MM.1S (cell line): ENCODE data around the gene GPC3.
A peak's percentile ranks its signal among the peaks of the same experiment; 100 is the strongest.

Experiments
- DNase-seq: peaks from one replicate; pipeline ENCODE4 v3.0.0-alpha.2; 2015
- H2AFZ ChIP-seq: fragments of 300-600 bp; sonication (generic); 2 replicates; pipeline ENCODE4 v1.6.0; 2016; ENCODE audit warnings: antibody characterized with exemption, low read length
- H3F3A ChIP-seq: fragments of 300-600 bp; sonication (generic); 2 replicates; pipeline ENCODE4 v1.6.1; 2016; ENCODE audit warnings: mild to moderate bottlenecking, antibody characterized with exemption, low read length, moderate library complexity, mixed read lengths; ENCODE audit not compliant: insufficient read depth
- H3K27ac ChIP-seq: fragments of 300-600 bp; sonication (generic); 2 replicates; pipeline ENCODE4 v1.5.1; 2016; ENCODE audit warnings: mild to moderate bottlenecking, low read length
- H3K27me3 ChIP-seq: fragments of 300-600 bp; sonication (generic); replicated peaks from 2 replicates; pipeline ENCODE4 v1.6.0; 2016; ENCODE audit warnings: low read length; ENCODE audit not compliant: insufficient read depth
- H3K36me3 ChIP-seq: fragments of 300-600 bp; sonication (generic); replicated peaks from 2 replicates; pipeline ENCODE4 v1.6.1; 2016; ENCODE audit warnings: mild to moderate bottlenecking, low read length, mixed read lengths; ENCODE audit not compliant: insufficient read depth
- H3K4me1 ChIP-seq: fragments of 300-600 bp; sonication (generic); 2 replicates; pipeline ENCODE4 v1.6.1; 2016; ENCODE audit warnings: low read length, mixed read lengths
- H3K4me2 ChIP-seq: fragments of 300-600 bp; sonication (generic); 2 replicates; pipeline ENCODE4 v1.6.0; 2016; ENCODE audit warnings: low read depth, low read length
- H3K4me3 ChIP-seq: fragments of 300-600 bp; sonication (generic); 2 replicates; pipeline ENCODE4 v1.5.1; 2016; ENCODE audit warnings: low read length, mixed read lengths
- H3K79me2 ChIP-seq: fragments of 300-600 bp; sonication (generic); 2 replicates; pipeline ENCODE4 v1.6.1; 2016; ENCODE audit warnings: mixed run types, low read length, mixed read lengths
- H3K9ac ChIP-seq: fragments of 300-600 bp; sonication (generic); 2 replicates; pipeline ENCODE4 v1.6.1; 2016; ENCODE audit warnings: low read length, mixed read lengths
- H3K9me2 ChIP-seq: fragments of 300-600 bp; sonication (generic); replicated peaks from 2 replicates; pipeline ENCODE4 v1.6.1; 2016; ENCODE audit warnings: mild to moderate bottlenecking, low read length, mixed read lengths; ENCODE audit not compliant: insufficient read depth
- H3K9me3 ChIP-seq: fragments of 300-600 bp; sonication (generic); replicated peaks from 2 replicates; pipeline ENCODE4 v1.6.1; 2016; ENCODE audit warnings: mild to moderate bottlenecking, low read length, mixed read lengths; ENCODE audit not compliant: insufficient read depth
- H4K20me1 ChIP-seq: fragments of 300-600 bp; sonication (generic); 2 replicates; pipeline ENCODE4 v1.6.1; 2016; ENCODE audit warnings: mild to moderate bottlenecking, low read length, moderate library complexity, mixed read lengths; ENCODE audit not compliant: insufficient read depth
- EZH2 ChIP-seq: fragments of 300-600 bp; sonication (generic); optimal IDR thresholded peaks from 2 replicates; pipeline ENCODE3; 2017; ENCODE audit warnings: low read depth, mild to moderate bottlenecking, antibody characterized with exemption, low read length, mixed read lengths
- EZH2phosphoT487 ChIP-seq: fragments of 300-600 bp; sonication (generic); IDR thresholded peaks from 2 replicates; pipeline ENCODE4 v1.6.1; 2018; ENCODE audit warnings: antibody characterized with exemption, low read length
- TF ChIP-seq, protein P1 (sequence below): fragments of 300-600 bp; sonication (generic); IDR thresholded peaks from 2 replicates; pipeline ENCODE4 v1.5.1; 2016; ENCODE audit warnings: antibody characterized with exemption, low read length, mixed read lengths

GPC3 gene

DNA sequence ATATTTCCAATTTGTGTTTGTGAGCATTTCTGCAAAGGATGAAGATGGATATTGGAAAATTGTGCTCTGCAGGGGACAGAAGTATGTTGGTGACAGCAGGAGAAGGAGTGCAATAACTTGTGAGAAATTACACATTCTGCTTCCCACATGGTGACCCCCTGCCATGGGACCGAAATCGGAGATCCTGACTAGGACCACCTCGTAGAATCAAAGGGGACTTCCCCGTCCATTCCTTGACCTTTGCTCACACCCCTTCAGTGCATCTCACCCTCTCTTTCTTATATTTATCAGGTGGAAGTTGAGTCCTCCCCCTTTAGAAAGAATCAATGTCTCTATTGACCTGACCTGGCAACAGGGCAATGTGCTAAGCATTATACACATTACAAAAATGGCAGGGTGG is 451.2 kb downstream of the GPC3 start:
- H3K9me2 ChIP-seq: no peaks in the 10 kb centered on the region
- DNase-seq: no peak
- H4K20me1 ChIP-seq: no peaks in the 10 kb centered on the region
- peaks cover 9% of the 10 kb centered on the region for H3F3A ChIP-seq
- H3K27ac ChIP-seq: no peak overlapping the region
- 0 out of 2 replicates have a peak overlapping the region, but pooled peaks have one; percentile 0 for H2AFZ ChIP-seq
- no peak overlapping the region for H3K9ac ChIP-seq
- no peaks in the 10 kb centered on the region for H3K27me3 ChIP-seq
- TF ChIP-seq, protein P1, sequence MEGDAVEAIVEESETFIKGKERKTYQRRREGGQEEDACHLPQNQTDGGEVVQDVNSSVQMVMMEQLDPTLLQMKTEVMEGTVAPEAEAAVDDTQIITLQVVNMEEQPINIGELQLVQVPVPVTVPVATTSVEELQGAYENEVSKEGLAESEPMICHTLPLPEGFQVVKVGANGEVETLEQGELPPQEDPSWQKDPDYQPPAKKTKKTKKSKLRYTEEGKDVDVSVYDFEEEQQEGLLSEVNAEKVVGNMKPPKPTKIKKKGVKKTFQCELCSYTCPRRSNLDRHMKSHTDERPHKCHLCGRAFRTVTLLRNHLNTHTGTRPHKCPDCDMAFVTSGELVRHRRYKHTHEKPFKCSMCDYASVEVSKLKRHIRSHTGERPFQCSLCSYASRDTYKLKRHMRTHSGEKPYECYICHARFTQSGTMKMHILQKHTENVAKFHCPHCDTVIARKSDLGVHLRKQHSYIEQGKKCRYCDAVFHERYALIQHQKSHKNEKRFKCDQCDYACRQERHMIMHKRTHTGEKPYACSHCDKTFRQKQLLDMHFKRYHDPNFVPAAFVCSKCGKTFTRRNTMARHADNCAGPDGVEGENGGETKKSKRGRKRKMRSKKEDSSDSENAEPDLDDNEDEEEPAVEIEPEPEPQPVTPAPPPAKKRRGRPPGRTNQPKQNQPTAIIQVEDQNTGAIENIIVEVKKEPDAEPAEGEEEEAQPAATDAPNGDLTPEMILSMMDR: no peak
- TF ChIP-seq EZH2phosphoT487 (no peak), EZH2 (no peak)
- H3K79me2 ChIP-seq: no peaks in the 10 kb centered on the region
- no peaks in the 10 kb centered on the region for H3K36me3 ChIP-seq
- no peaks in the 10 kb centered on the region for H3K9me3 ChIP-seq
- peaks cover 33% of the 10 kb centered on the region for H3K4me1 ChIP-seq
- no peak overlapping the region for H3K4me3 ChIP-seq
- H3K4me2 ChIP-seq: no peak overlapping the region

- Histone ChIP-seq H3K4me2 (no peak overlapping the region), H3K27me3 (no peaks in the 10 kb centered on the region)
- TF ChIP-seq, protein P1: no peak
- TF ChIP-seq EZH2: no peak
- TF ChIP-seq EZH2phosphoT487: no peak
These were observed 452.1 kb downstream of the GPC3 start for GRCh38 chrX:133533249-133533648.

DNA sequence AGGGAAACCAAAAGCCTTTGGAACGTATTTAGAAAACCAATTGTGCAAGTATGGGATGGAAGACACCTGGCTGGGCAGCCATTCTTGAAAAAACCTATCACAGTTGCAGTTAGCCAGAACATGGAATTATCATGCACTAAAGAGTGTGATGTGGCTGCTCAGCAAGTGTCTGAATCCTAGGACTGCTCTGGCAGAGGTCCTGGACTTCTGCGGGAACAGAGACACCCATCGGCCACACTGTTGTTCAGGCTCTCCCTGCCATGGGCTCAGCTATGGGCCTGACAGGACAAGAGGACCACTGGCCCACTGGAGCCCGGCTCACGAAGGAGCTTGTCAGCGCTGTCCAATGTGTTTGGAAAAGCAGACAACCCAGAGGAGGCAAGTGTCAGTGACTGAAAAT is 454.4 kb downstream of the GPC3 start:
- peaks cover 12% of the 10 kb centered on the region; the same call in 1 of the 2 replicates for H3K4me1 ChIP-seq
- H3K36me3 ChIP-seq: no peaks in the 10 kb centered on the region
- no peaks in the 10 kb centered on the region for H3K27me3 ChIP-seq
- H3K9me3 ChIP-seq: no peaks in the 10 kb centered on the region
- H2AFZ ChIP-seq: no peak overlapping the region
- H3K79me2 ChIP-seq: no peaks in the 10 kb centered on the region
- H3F3A ChIP-seq: no peaks in the 10 kb centered on the region
- no peaks in the 10 kb centered on the region for H3K9me2 ChIP-seq
- no peaks in the 10 kb centered on the region for H4K20me1 ChIP-seq
- no peak for TF ChIP-seq EZH2
- TF ChIP-seq, protein P1: no peak
- no peak for TF ChIP-seq EZH2phosphoT487
- DNase-seq: no peak
- no peak overlapping the region for H3K4me3 ChIP-seq
- H3K9ac ChIP-seq: no peak overlapping the region
- H3K27ac ChIP-seq: no peak overlapping the region
- no peak overlapping the region for H3K4me2 ChIP-seq

More at GRCh38 chrX:133533249-133533648, 452.1 kb downstream of the GPC3 start:
- no peaks in the 10 kb centered on the region for H3K9me2 ChIP-seq
- no peak for DNase-seq
- no peak overlapping the region for H3K4me3 ChIP-seq
- H3K4me1 ChIP-seq: peaks cover 24% of the 10 kb centered on the region
- H3K9me3 ChIP-seq: no peaks in the 10 kb centered on the region
- no peaks in the 10 kb centered on the region for H3K79me2 ChIP-seq
- no peaks in the 10 kb centered on the region for H4K20me1 ChIP-seq
- no peak overlapping the region for H3K9ac ChIP-seq
- H3F3A ChIP-seq: peaks cover 6% of the 10 kb centered on the region
- H2AFZ ChIP-seq: no peak overlapping the region
- H3K36me3 ChIP-seq: no peaks in the 10 kb centered on the region
- no peak overlapping the region for H3K27ac ChIP-seq
